SK-N-SH (cell line): ENCODE data around the gene PIAS4. TPM values are rescaled to one million over a fixed set of nuclear protein-coding genes. Genes with fewer than 3 reads are reported as not detected.

Source experiments
- CTCF ChIA-PET: fragments of 300-600, 350-600 bp; formaldehyde crosslinking; extraction: SDS; loops from one replicate; lab custom pipeline; 2021; lab: Yijun Ruan, JAX
- POLR2A ChIA-PET: fragments of 350-600 bp; sonication (Branson Sonifier 250); formaldehyde crosslinking; extraction: SDS; loops from one replicate; lab custom pipeline; 2020; ENCODE audit warnings: antibody characterized with exemption, inconsistent platforms; lab: Yijun Ruan, JAX
- DNase-seq: peaks from one replicate; pipeline ENCODE4 v3.0.0; 2012
- H2AFZ ChIP-seq: fragments of 200-600 bp; sonication (generic); 2 replicates; pipeline ENCODE4 v1.8.1; 2016; ENCODE audit warnings: antibody characterized with exemption, mild to moderate bottlenecking, low read depth
- H3F3A ChIP-seq: fragments of 200-600 bp; sonication (generic); replicated peaks from 2 replicates; pipeline ENCODE3; 2016; ENCODE audit warnings: antibody characterized with exemption, mild to moderate bottlenecking; ENCODE audit not compliant: insufficient read depth
- H3K27ac ChIP-seq, 2 experiments: fragments of 200-500 bp in 1 of 2; fragments of 200-600 bp in 1 of 2; sonication (Bioruptor generic) in 1 of 2; sonication (generic), shearing (Covaris generic) in 1 of 2; 2 replicates each; pipeline versions ENCODE4 v1.5.1 to v1.6.1; 2014 to 2016; ENCODE audit warnings: low read depth in 2 of 2, inconsistent platforms in 1 of 2, low read length in 1 of 2, mild to moderate bottlenecking in 1 of 2, mixed read lengths in 1 of 2
- H3K27me3 ChIP-seq: fragments of 200-600 bp; sonication (generic), shearing (Covaris generic); 2 replicates; pipeline ENCODE4 v1.6.1; 2016; ENCODE audit warnings: mixed run types; ENCODE audit not compliant: insufficient read depth
- H3K36me3 ChIP-seq, 2 experiments: fragments of 200-500 bp in 1 of 2; fragments of 200-600 bp in 1 of 2; sonication (Bioruptor generic) in 1 of 2; sonication (generic) in 1 of 2; replicated peaks in 1 of 2; 2 replicates each; pipeline versions ENCODE3 to v1.5.1; 2014 to 2016; ENCODE audit warnings: low read length in 1 of 2, mild to moderate bottlenecking in 1 of 2; ENCODE audit not compliant: insufficient read depth in 2 of 2, control insufficient read depth in 1 of 2
- H3K4me1 ChIP-seq, 2 experiments: fragments of 200-500 bp in 1 of 2; fragments of 200-600 bp in 1 of 2; sonication (Bioruptor generic) in 1 of 2; sonication (generic), shearing (Covaris generic) in 1 of 2; 2 replicates each; pipeline versions ENCODE4 v1.5.1 to v1.6.1; 2014 to 2016; ENCODE audit warnings: low read depth in 1 of 2, low read length in 1 of 2, mixed run types in 1 of 2; ENCODE audit not compliant: insufficient read depth in 2 of 2, control insufficient read depth in 1 of 2
- H3K4me2 ChIP-seq: fragments of 200-600 bp; sonication (generic), shearing (Covaris generic); 2 replicates; pipeline ENCODE4 v1.6.1; 2017; ENCODE audit warnings: mixed run types
- H3K4me3 ChIP-seq, 2 experiments: fragments of 200-500 bp in 1 of 2; fragments of 200-600 bp in 1 of 2; sonication (Bioruptor generic) in 1 of 2; sonication (generic), shearing (Covaris generic) in 1 of 2; 2 replicates each; pipeline versions ENCODE4 v1.5.1 to v1.8.1; 2014 to 2016; ENCODE audit warnings: low read depth in 2 of 2, inconsistent platforms in 1 of 2, low read length in 1 of 2, mild to moderate bottlenecking in 1 of 2, mixed read lengths in 1 of 2, moderate library complexity in 1 of 2
- H3K79me2 ChIP-seq: fragments of 200-600 bp; sonication (generic); 2 replicates; pipeline ENCODE4 v1.8.1; 2017; ENCODE audit warnings: mild to moderate bottlenecking; ENCODE audit not compliant: insufficient read depth
- H3K9ac ChIP-seq: fragments of 200-600 bp; sonication (generic); 2 replicates; pipeline ENCODE4 v1.6.1; 2017; ENCODE audit warnings: mixed run types
- H3K9me2 ChIP-seq: fragments of 200-600 bp; sonication (generic); 2 replicates; pipeline ENCODE4 v1.6.1; 2017; ENCODE audit warnings: mixed run types
- H3K9me3 ChIP-seq: fragments of 200-600 bp; sonication (generic); 2 replicates; pipeline ENCODE4 v1.6.1; 2017; ENCODE audit warnings: mixed run types, mild to moderate bottlenecking, moderate library complexity
- H4K20me1 ChIP-seq: fragments of 200-600 bp; sonication (generic); 2 replicates; pipeline ENCODE4 v1.6.1; 2017; ENCODE audit warnings: mild to moderate bottlenecking, mixed run types; ENCODE audit not compliant: insufficient read depth
- ELF1 ChIP-seq: IDR thresholded peaks from 2 replicates; pipeline ENCODE4 v1.4.0; 2012
- EP300 ChIP-seq, 2 experiments: IDR thresholded peaks; 2 replicates each; pipeline versions ENCODE4 v1.4.0 to v1.6.1; 2012; ENCODE audit warnings: borderline replicate concordance in 1 of 2, low read depth in 1 of 2, low read length in 1 of 2
- FOXJ3 ChIP-seq: sonication (generic); formaldehyde crosslinking; IDR thresholded peaks from 2 replicates; pipeline ENCODE4 v1.5.1; 2020; ENCODE audit warnings: mild to moderate bottlenecking, missing genetic modification reagents
- GABPA ChIP-seq: IDR thresholded peaks from 2 replicates; pipeline ENCODE4 v1.4.0; 2012; ENCODE audit warnings: low read depth, mild to moderate bottlenecking
- GATA2 ChIP-seq: sonication (generic); formaldehyde crosslinking; IDR thresholded peaks from 2 replicates; pipeline ENCODE4 v1.5.0; 2020; ENCODE audit warnings: mild to moderate bottlenecking, missing genetic modification reagents
- RAD21 ChIP-seq: IDR thresholded peaks from 2 replicates; pipeline ENCODE4 v1.6.1; 2012; ENCODE audit warnings: mild to moderate bottlenecking, low read length
- RCOR1 ChIP-seq: fragments of 150-350 bp; IDR thresholded peaks from 2 replicates; pipeline ENCODE4 v1.6.1; 2017; ENCODE audit warnings: antibody characterized with exemption, low read length
- SIN3A ChIP-seq: IDR thresholded peaks from 2 replicates; pipeline ENCODE4 v1.6.1; 2012; ENCODE audit warnings: low read depth, mild to moderate bottlenecking, low read length, moderate library complexity, borderline replicate concordance
- TCF12 ChIP-seq: IDR thresholded peaks from 2 replicates; pipeline ENCODE4 v1.4.0; 2012
- WGBS: methylation state at CpG from one replicate; pipeline ENCODE4 v1.1.6; 2017; ENCODE audit warnings: low lambda C conversion rate; 5-methylcytosine and 5-hydroxymethylcytosine counted together
- polyA plus RNA-seq, 3 experiments: library from polyadenylated mRNA; depleted of rRNA; stranded (reverse); fragments of >200 nt; gene quantifications; 2 replicates each; pipeline ENCODE4 v1.2.3, GENCODE V29; 2012
- TF ChIP-seq, protein P1 (sequence below): fragments of 200-600 bp; sonication (generic); IDR thresholded peaks from 2 replicates; pipeline ENCODE4 v1.6.1; 2017; ENCODE audit warnings: antibody characterized with exemption, mild to moderate bottlenecking, moderate library complexity
- TF ChIP-seq, protein P2 (sequence below): IDR thresholded peaks from 2 replicates; pipeline ENCODE4; 2012
- TF ChIP-seq, protein P3 (sequence below): fragments of 150-350 bp; IDR thresholded peaks from 2 replicates; pipeline ENCODE4 v1.6.1; 2017; ENCODE audit warnings: antibody characterized with exemption, low read length, low read depth, borderline replicate concordance
- TF ChIP-seq, protein P4 (sequence below): fragments of 150-350 bp; IDR thresholded peaks from 2 replicates; pipeline ENCODE4 v1.6.1; 2016; ENCODE audit warnings: mild to moderate bottlenecking, low read depth, low read length
- TF ChIP-seq, protein P5 (sequence below): IDR thresholded peaks from 2 replicates; pipeline ENCODE4 v1.4.0; 2012; ENCODE audit warnings: low read depth, borderline replicate concordance

The PIAS4 gene
- polyA plus RNA-seq, 1 of the 3 experiments (the other 2 are of a cell fraction): 14.1 TPM

DNA sequence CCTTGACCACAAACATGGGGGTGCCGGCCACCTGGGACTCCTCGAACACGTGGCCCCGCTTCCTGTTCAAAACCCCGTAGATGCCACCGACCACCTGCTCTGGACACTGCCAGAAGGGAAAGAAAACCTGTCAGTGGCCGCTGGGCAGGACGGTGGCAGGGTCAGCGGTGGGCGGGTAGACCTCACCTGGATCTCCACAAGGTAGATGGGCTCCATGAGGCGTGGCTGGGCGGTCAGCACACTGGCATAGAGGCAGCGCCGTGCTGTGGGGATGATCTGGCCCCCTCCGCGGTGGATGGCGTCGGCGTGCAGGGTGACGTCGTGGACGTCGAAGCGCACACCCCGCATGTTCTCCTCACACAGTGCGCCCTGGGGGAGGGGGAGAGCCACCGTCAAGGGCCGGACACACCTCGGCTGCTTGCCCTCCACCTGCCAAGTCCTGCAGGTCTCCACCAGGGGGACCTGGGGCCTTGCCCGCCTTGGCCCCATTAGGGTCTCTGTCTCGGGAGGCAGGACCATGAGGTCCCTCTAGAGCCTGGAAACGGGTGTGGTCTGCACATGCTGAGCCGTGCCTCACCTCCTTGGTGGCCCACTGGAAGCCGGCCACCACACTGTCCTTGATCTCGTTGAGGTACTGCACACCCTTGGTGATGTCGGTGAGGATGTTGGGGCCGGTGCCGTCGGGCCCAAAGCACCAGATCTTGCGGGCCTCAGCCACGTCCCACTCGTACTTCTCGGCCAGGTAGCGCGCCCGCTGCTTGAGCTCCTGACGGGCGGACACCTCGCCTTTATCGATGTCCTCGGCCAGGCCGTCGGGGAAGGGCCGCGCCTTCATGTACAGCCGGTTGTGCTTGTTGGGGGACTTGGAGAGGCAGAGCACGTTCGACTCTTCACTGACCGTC, 30.0 kb upstream of the PIAS4 start:
- CTCF ChIA-PET: interaction anchor here (1.0 to 3.6 kb wide), 3 partner anchors 8 to 163 kb away, joined by 3 to 15 read pairs (median 4); partner anchors contain the start of gene EEF2
- TF ChIP-seq TCF12: no peak
- TF ChIP-seq RCOR1: no peak
- no peak for TF ChIP-seq EP300 (IDR thresholded peaks at IDR 0.05; ENCODE audit: borderline replicate concordance in 1 of 2, low read depth in 1 of 2, low read length in 1 of 2)
- TF ChIP-seq, protein P1, sequence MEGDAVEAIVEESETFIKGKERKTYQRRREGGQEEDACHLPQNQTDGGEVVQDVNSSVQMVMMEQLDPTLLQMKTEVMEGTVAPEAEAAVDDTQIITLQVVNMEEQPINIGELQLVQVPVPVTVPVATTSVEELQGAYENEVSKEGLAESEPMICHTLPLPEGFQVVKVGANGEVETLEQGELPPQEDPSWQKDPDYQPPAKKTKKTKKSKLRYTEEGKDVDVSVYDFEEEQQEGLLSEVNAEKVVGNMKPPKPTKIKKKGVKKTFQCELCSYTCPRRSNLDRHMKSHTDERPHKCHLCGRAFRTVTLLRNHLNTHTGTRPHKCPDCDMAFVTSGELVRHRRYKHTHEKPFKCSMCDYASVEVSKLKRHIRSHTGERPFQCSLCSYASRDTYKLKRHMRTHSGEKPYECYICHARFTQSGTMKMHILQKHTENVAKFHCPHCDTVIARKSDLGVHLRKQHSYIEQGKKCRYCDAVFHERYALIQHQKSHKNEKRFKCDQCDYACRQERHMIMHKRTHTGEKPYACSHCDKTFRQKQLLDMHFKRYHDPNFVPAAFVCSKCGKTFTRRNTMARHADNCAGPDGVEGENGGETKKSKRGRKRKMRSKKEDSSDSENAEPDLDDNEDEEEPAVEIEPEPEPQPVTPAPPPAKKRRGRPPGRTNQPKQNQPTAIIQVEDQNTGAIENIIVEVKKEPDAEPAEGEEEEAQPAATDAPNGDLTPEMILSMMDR: peak; percentile 26
- TF ChIP-seq, protein P2, sequence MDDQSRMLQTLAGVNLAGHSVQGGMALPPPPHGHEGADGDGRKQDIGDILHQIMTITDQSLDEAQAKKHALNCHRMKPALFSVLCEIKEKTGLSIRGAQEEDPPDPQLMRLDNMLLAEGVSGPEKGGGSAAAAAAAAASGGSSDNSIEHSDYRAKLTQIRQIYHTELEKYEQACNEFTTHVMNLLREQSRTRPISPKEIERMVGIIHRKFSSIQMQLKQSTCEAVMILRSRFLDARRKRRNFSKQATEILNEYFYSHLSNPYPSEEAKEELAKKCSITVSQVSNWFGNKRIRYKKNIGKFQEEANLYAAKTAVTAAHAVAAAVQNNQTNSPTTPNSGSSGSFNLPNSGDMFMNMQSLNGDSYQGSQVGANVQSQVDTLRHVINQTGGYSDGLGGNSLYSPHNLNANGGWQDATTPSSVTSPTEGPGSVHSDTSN: no peak

DNA sequence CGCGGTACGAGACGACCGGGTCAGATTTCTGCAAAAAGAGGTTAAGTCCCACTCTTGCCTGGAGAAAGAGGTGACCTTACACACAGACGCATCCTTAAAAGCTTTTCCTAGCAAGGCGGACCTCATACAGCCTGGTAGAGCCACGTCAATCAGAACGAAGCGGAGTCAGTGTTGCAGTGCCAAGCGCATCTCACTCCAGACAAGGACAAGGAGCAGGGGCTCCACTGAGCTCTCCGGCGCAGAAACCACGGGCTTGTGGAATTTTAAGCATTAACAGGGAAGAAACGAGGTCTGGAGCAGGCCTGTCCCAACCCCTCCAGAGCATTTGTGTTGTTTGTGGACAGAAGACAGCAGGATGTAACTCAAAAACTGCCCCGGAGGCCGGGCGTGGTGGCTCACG, 29.4 kb upstream of the PIAS4 start:
- Histone ChIP-seq H3K4me2 (no peak overlapping the region), H3K27ac (no peak overlapping the region; a peak in 1 of 4 replicates), H2AFZ (no peak overlapping the region), H3K27me3 (no peaks in the 10 kb centered on the region), H3K79me2 (peaks cover 60% of the 10 kb centered on the region), H4K20me1 (peaks cover 83% of the 10 kb centered on the region), H3K4me1 (peaks cover 7 to 12% of the 10 kb centered on the region in 2 experiments; a peak in 1 of 4 replicates), H3K9me2 (no peaks in the 10 kb centered on the region), H3K9me3 (no peaks in the 10 kb centered on the region), H3K36me3 (peaks cover 73 to 76% of the 10 kb centered on the region in 2 experiments), H3K9ac (no peak overlapping the region), H3F3A (peaks cover 62% of the 10 kb centered on the region), H3K4me3 (peak overlapping the region in 1 of 2 experiments; percentile 24; a peak in 1 of 4 replicates)
- no peak for DNase-seq
- 98% methylated on average over 17 of the region's 19 CpGs for WGBS
- ChIA-PET CTCF (interaction anchor here (3.6 kb wide), 1 partner anchor 10 kb away, joined by 15 read pairs; no protein-coding TSS in a partner anchor), POLR2A (no interaction called here)
- TF ChIP-seq, protein P3, sequence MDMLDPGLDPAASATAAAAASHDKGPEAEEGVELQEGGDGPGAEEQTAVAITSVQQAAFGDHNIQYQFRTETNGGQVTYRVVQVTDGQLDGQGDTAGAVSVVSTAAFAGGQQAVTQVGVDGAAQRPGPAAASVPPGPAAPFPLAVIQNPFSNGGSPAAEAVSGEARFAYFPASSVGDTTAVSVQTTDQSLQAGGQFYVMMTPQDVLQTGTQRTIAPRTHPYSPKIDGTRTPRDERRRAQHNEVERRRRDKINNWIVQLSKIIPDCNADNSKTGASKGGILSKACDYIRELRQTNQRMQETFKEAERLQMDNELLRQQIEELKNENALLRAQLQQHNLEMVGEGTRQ: no peak
- TF ChIP-seq SIN3A (no peak), FOXJ3 (CRISPR knock-in tag) (no peak), RAD21 (no peak), GABPA (no peak), GATA2 (no peak), ELF1 (no peak), TCF12 (no peak)
- TF ChIP-seq, protein P2: no peak
- TF ChIP-seq, protein P4, sequence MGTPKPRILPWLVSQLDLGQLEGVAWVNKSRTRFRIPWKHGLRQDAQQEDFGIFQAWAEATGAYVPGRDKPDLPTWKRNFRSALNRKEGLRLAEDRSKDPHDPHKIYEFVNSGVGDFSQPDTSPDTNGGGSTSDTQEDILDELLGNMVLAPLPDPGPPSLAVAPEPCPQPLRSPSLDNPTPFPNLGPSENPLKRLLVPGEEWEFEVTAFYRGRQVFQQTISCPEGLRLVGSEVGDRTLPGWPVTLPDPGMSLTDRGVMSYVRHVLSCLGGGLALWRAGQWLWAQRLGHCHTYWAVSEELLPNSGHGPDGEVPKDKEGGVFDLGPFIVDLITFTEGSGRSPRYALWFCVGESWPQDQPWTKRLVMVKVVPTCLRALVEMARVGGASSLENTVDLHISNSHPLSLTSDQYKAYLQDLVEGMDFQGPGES: no peak
- TF ChIP-seq, protein P5, sequence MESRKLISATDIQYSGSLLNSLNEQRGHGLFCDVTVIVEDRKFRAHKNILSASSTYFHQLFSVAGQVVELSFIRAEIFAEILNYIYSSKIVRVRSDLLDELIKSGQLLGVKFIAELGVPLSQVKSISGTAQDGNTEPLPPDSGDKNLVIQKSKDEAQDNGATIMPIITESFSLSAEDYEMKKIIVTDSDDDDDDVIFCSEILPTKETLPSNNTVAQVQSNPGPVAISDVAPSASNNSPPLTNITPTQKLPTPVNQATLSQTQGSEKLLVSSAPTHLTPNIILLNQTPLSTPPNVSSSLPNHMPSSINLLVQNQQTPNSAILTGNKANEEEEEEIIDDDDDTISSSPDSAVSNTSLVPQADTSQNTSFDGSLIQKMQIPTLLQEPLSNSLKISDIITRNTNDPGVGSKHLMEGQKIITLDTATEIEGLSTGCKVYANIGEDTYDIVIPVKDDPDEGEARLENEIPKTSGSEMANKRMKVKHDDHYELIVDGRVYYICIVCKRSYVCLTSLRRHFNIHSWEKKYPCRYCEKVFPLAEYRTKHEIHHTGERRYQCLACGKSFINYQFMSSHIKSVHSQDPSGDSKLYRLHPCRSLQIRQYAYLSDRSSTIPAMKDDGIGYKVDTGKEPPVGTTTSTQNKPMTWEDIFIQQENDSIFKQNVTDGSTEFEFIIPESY: no peak

More for the DNA sequence above, 30.0 kb upstream of the PIAS4 start:
- Histone ChIP-seq H3K4me2 (no peak overlapping the region), H3K27ac (peak overlapping the region; percentile 14 to 47; a peak in 1 of 4 replicates), H3F3A (peaks cover 64% of the 10 kb centered on the region), H4K20me1 (peaks cover 81% of the 10 kb centered on the region), H3K36me3 (peaks cover 66 to 69% of the 10 kb centered on the region in 2 experiments), H3K4me1 (peaks cover under 1 to 5% of the 10 kb centered on the region in 2 experiments; a peak in 1 of 4 replicates), H2AFZ (no peak overlapping the region), H3K79me2 (peaks cover 55% of the 10 kb centered on the region), H3K9ac (no peak overlapping the region), H3K9me2 (no peaks in the 10 kb centered on the region), H3K9me3 (no peaks in the 10 kb centered on the region), H3K27me3 (no peaks in the 10 kb centered on the region), H3K4me3 (peak overlapping the region in 1 of 2 experiments; percentile 24; a peak in 1 of 4 replicates)
- peak; percentile 44 for DNase-seq
- 98% methylated on average over 26 of the region's 59 CpGs for WGBS
- POLR2A ChIA-PET: interaction anchor here (2.8 kb wide), 1 partner anchor 7 kb away, joined by 17 read pairs; the partner anchor contains the start of gene EEF2
